GM21390 (cell line): ENCODE measurements around the gene RANBP10.
"Not testable (repeated sequence)": the region's sequence is repeated elsewhere in the genome, so short reads cannot be mapped to it uniquely, and the experiment has no call there.

Source experiments
- ATAC-seq: cut with Tn5 transposase; IDR thresholded peaks from one replicate; pipeline ENCODE4 v1.9.1; 2021; ENCODE audit not compliant: unreplicated experiment

The RANBP10 gene

GRCh38 chr16:67719048-67719777, 87.1 kb downstream of the RANBP10 start, which contains the start of gene GFOD2:
Gene GFOD2 (minus strand): TSS chr16:67719316. CDS start chr16:67685715, 33,601 bp downstream.
- peak; percentile 87 for ATAC-seq

DNA sequence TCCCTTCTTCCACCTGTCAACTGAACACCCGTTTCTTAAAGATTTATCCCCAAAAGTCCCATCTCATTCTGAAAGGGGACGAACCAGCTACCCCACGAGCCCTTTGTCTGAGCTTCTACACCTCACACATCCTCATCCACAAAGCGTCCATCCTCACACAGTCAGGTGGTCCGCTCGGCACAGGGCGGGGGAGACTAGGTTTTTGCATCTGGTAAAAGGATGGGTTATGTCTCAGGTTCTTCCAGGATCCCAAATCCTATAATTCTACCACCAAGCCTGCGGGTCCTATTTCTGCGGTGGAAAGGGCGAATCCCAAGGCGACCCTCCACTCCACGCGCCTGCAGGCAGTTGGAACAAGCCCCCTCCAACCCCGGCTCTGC, 87.7 kb downstream of the RANBP10 start:
- peak; percentile 26 for ATAC-seq

- no peak for ATAC-seq
Observed at GRCh38 chr16:67716097-67716496, 90.3 kb downstream of the RANBP10 start.

- no peak for ATAC-seq
Observed at GRCh38 chr16:67714522-67714921, 91.8 kb downstream of the RANBP10 start.

- ATAC-seq: no peak
Observed at GRCh38 chr16:67713647-67714273, 92.6 kb downstream of the RANBP10 start.

- ATAC-seq: no peak
Observed at GRCh38 chr16:67710607-67711006, 95.8 kb downstream of the RANBP10 start.

DNA sequence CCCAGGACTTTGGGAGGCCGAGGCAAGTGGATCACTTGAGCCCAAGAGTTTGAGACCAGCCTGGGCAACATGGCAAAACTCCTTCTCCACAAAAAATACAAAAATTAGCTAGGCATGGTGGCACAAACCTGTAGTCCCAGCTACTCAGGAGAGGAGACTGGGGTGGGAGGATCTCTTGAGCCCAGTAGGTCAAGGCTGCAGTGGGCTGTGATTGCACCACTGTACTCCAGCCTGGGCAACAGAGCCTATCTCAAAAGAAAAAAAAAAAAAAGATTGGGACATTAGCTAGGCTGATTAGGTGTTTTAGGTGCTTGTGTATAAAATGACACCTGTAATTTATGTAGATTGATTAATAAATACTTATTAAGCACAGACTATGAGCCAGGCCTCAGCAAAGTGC, 97.3 kb downstream of the RANBP10 start:
- no peak for ATAC-seq

- ATAC-seq: no peak
Observed at GRCh38 chr16:67708368-67708771, 98.0 kb downstream of the RANBP10 start.

GRCh38 chr16:67707790-67708189, 98.6 kb downstream of the RANBP10 start:
- ATAC-seq: no peak

GRCh38 chr16:67707210-67707609, 99.2 kb downstream of the RANBP10 start:
- ATAC-seq: no peak

GRCh38 chr16:67704110-67704509, 102.2 kb downstream of the RANBP10 start:
- ATAC-seq: no peak

- ATAC-seq: no peak
Observed at GRCh38 chr16:67703626-67704025, 102.7 kb downstream of the RANBP10 start.

GRCh38 chr16:67702130-67702529, 104.2 kb downstream of the RANBP10 start:
- no peak for ATAC-seq

- ATAC-seq: no peak
Observed at GRCh38 chr16:67701420-67701819, 104.9 kb downstream of the RANBP10 start.

- ATAC-seq: no peak
Observed at GRCh38 chr16:67699265-67699664, 107.1 kb downstream of the RANBP10 start.

DNA sequence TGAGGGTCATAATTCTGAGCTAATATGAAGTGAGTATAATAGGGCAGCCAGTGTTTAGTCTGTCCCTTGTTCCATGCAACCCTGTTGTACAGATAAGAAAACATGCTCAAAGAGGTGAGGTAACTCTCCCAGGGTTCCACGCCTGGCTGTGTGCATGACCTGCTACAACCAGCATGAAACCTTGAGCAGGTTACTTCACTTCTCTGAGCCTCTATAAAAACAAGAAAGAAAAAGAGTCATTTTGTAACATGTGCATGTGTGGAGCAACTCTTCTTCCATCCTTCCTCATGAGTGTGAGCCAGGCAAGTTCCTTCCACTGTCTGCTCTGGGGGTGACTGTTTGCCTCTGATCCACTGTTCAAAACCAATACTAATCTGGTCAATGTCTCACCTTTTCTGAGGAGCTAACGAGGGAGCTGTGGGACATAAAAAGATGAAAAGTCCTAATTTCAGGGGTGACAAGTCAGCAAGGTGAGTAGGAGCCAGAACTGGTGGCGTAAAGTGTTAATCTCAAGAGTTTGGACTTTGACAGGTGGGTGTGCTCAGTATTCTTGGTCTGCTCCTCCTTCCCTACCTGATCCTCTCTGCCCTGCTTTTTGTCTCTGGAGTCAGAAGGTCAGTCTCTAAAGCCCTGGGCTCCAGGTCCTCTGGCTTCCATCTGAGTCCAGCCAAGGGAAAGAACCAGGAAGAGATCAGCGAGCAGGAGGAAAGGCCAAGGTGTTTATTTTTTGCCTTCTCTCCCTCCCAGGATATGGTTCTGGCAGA, 108.8 kb downstream of the RANBP10 start:
- ATAC-seq: no peak

DNA sequence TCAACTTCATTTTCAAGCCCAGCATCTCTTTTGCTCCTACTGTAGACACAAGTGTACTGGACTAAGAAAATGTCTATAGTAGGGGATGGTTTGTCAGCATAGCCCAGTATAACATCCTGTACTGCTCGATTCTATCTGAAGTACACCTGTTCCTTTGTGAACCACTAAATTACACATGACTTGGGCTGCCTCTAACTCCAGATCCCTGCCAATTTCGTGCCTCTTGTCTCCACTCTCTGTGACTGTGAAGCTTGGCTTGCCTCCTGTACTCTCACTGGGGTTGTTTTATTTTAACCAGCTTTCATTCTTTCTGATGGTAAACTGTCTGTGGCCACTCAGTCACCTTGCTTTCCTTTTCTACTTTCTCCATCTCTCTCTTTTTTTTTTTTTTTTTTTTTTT, 111.7 kb downstream of the RANBP10 start:
- ATAC-seq: no peak

DNA sequence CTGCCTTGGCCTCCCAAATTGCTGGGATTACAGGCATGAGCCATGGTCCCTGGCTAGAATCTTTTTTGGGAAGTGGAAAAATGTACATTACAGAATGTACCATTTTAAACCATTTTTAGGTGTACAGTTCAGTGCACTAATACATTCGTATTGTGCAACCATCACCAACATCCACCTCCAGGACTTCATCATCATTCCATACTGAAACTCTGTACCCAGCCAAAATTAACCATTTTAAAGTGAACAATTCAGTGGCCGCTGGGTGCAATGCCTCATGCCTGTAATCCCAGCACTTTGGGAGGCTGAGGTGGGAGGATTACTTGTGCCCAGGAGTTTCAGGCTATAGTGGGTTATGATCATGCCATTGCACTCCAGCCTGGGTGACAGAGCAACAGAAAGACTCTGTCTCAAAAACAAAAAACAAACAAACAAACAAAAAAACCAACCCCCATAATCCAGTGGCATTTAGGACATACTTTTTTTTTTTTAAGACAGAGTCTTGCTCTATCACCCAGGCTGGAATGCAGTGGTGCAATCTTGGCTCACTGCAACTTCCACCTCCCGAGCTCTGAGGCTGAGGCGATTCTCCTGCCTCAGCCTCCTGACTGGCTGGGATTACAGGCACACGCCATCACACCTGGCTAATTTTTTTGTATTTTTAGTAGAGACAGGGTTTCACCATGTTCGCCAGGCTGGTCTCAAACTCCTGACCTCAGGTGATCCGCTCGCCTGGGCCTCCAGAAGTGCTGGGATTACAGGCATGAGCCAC, 112.7 kb downstream of the RANBP10 start:
- ATAC-seq: not testable (repeated sequence)

DNA sequence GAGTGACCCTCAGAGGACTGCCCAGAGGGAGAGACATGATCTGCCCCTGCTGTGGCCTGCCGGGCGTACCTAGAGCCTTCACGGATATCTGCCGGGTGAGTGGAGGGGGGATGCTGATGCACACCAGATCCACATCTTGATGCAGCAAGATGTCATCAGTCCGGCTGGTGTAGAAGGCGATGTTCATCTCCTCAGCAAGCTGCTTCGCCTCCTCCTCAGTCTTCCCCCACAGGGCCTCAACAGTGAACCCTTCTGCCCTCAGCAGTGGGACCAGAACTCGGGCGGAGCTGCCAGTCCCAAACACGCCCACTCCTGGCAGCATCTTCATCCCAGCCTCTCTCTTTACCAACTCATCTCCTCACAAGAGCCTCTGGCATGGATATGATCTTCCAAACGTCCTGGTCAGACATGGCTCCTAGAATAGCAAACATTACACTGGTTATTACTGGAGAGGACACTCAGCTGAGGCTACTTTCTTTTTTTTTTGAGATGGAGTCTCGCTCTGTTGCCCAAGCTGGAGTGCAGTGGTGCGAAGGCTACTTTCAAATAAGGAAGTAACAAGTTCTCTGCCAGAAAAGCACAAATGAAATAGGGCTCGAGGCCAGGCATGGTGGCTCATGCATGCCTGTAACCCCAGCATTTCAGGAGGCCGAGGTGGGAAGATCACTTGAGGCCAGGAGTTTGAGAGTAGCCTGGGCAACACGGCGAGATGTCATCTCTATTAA, 120.8 kb downstream of the RANBP10 start:
- no peak for ATAC-seq

DNA sequence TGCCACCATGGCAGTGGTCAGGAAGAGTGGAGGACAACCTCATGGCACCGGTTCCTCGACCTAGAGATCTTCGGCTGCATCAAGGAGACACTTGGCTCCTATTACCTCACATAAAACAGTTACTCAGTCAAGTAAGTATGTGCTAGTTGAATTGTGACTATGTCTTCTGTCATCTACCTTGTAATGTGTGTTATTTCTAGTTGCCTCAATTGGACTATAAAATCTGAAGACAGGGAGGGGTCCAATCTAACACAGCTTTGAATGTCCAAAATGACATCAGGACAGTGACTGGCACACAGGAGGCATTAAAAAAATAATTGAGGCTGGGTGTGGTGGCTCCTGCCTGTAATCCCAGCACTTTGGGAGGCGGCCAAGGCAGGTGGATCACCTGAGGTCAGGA, 122.6 kb downstream of the RANBP10 start:
- ATAC-seq: no peak
